Caco-2 (cell line): ENCODE measurements around the gene MALAT1. TPM values are rescaled to one million over a fixed set of nuclear protein-coding genes. Genes with fewer than 3 reads are reported as not detected.
A peak's percentile ranks its signal among the peaks of the same experiment; 100 is the strongest.

Source experiments
- BruUV-seq: library from RNA; stranded (reverse); fragments of 400-500 nt; replicated peaks from 2 replicates; lab custom pipeline; 2021; lab: Mats Ljungman, UMichigan
- CTCF ChIA-PET: fragments of 300-600 bp; sonication (Branson Sonifier 250); formaldehyde crosslinking; loops from one replicate; lab custom pipeline; 2022; ENCODE audit warnings: antibody characterized with exemption; lab: Charles Lee
- POLR2A ChIA-PET: fragments of 300-600 bp; sonication (Branson Sonifier 250); formaldehyde crosslinking; loops from one replicate; lab custom pipeline; 2022; ENCODE audit warnings: antibody characterized with exemption; lab: Charles Lee
- DNase-seq, 2 experiments: peaks; one replicate each; pipeline versions ENCODE4 v3.0.0 to v3.0.0-alpha.2; 2020 to 2022
- H3K27me3 ChIP-seq: replicated peaks from 2 replicates; pipeline ENCODE4 v1.6.0; 2011; ENCODE audit warnings: low read length; ENCODE audit not compliant: control insufficient read depth, insufficient read depth
- H3K36me3 ChIP-seq: 2 replicates; pipeline ENCODE4 v1.5.1; 2011; ENCODE audit warnings: low read length; ENCODE audit not compliant: control insufficient read depth, insufficient read depth
- H3K4me1 ChIP-seq: fragments of 250-450 bp; sonication (Bioruptor Pico); 2 replicates; pipeline ENCODE4 v1.5.1; 2020; ENCODE audit warnings: mild to moderate bottlenecking
- H3K4me3 ChIP-seq: 2 replicates; pipeline ENCODE4 v1.5.1; 2011; ENCODE audit warnings: low read depth, mild to moderate bottlenecking, control low read depth, low read length
- H3K9me3 ChIP-seq: fragments of 250-450 bp; sonication (Bioruptor Pico); 2 replicates; pipeline ENCODE4 v1.5.1; 2020; ENCODE audit warnings: mild to moderate bottlenecking, moderate library complexity
- H3K27ac Mint-ChIP-seq: one replicate; pipeline ENCODE4 v1.8.0; 2022; ENCODE audit warnings: mixed read lengths; ENCODE audit not compliant: unreplicated experiment
- H3K27me3 Mint-ChIP-seq: one replicate; pipeline ENCODE4 v1.8.0; 2022; ENCODE audit warnings: mixed read lengths; ENCODE audit not compliant: insufficient read depth, unreplicated experiment
- H3K36me3 Mint-ChIP-seq: one replicate; pipeline ENCODE4 v1.8.0; 2022; ENCODE audit warnings: mild to moderate bottlenecking, mixed read lengths; ENCODE audit not compliant: insufficient read depth, unreplicated experiment
- H3K4me1 Mint-ChIP-seq: one replicate; pipeline ENCODE4 v1.8.0; 2022; ENCODE audit warnings: low read depth, mixed read lengths; ENCODE audit not compliant: unreplicated experiment
- H3K4me3 Mint-ChIP-seq: one replicate; pipeline ENCODE4 v1.8.0; 2022; ENCODE audit warnings: mild to moderate bottlenecking, moderate library complexity, mixed read lengths; ENCODE audit not compliant: unreplicated experiment
- H3K9me3 Mint-ChIP-seq: one replicate; pipeline ENCODE4 v1.8.0; 2022; ENCODE audit warnings: mixed read lengths; ENCODE audit not compliant: unreplicated experiment
- CTCF ChIP-seq, 2 experiments: fragments of 200-600 bp in 1 of 2; IDR thresholded peaks; 1 replicate in 1 of 2; 2 replicates in 1 of 2; pipeline versions ENCODE4 v1.5.1 to v1.8.0; 2011 to 2022; ENCODE audit warnings: antibody characterized with exemption in 1 of 2, control low read depth in 1 of 2, inconsistent platforms in 1 of 2, low read depth in 1 of 2, low read length in 1 of 2, mild to moderate bottlenecking in 1 of 2, moderate library complexity in 1 of 2; ENCODE audit not compliant: insufficient read depth in 1 of 2, severe bottlenecking in 1 of 2, unreplicated experiment in 1 of 2
- intact Hi-C: fragments of 100-400 bp; cut with micrococcal nuclease; formaldehyde crosslinking; loops from one replicate; pipeline ENCODE4 v1.10.0; 2022; ENCODE audit not compliant: unreplicated experiment
- total RNA-seq: library from RNA; stranded (reverse); gene quantifications from 2 replicates; pipeline ENCODE4 v1.2.3, GENCODE V29; 2022

Gene MALAT1
- total RNA-seq, 1 experiment from 2014 or later, result 4,914 TPM

- DNase-seq, result no peak
- BruUV-seq, result no TSS peak
- peaks cover 36% of the 10 kb centered on the region for H3K36me3 Mint-ChIP-seq
- Histone ChIP-seq H3K27me3 (no peaks in the 10 kb centered on the region), H3K4me1 (peaks cover 66% of the 10 kb centered on the region), H3K9me3 (no peaks in the 10 kb centered on the region), H3K36me3 (no peaks in the 10 kb centered on the region; the same call in 1 of the 2 replicates), H3K4me3 (no peak overlapping the region)
- peaks cover 47% of the 10 kb centered on the region for H3K4me1 Mint-ChIP-seq
- TF ChIP-seq CTCF (IDR thresholded peaks at IDR 0.05; ENCODE audit: insufficient read depth in 1 of 2, low read depth in 1 of 2, low read length in 1 of 2, severe bottlenecking in 1 of 2, unreplicated experiment in 1 of 2), result no peak
- H3K27ac Mint-ChIP-seq, result peak overlapping the region; percentile 61
- ChIA-PET POLR2A (no interaction called here), CTCF (no interaction called here)
- intact Hi-C loops, result no loop called here
- H3K27me3 Mint-ChIP-seq, result no peaks in the 10 kb centered on the region
- no peaks in the 10 kb centered on the region for H3K9me3 Mint-ChIP-seq
- no peak overlapping the region for H3K4me3 Mint-ChIP-seq
Measured at GRCh38 chr11:65554842-65555430, 56.1 kb downstream of the MALAT1 start.

GRCh38 chr11:65555693-65556231 lies 56.9 kb downstream of the MALAT1 start:
- Mint-ChIP-seq H3K9me3 (no peaks in the 10 kb centered on the region), H3K27me3 (no peaks in the 10 kb centered on the region), H3K4me1 (peaks cover 54% of the 10 kb centered on the region), H3K36me3 (peaks cover 35% of the 10 kb centered on the region), H3K4me3 (peak overlapping the region; percentile 75), H3K27ac (peak overlapping the region; percentile 61)
- H3K27me3 ChIP-seq, result no peaks in the 10 kb centered on the region
- H3K4me3 ChIP-seq, result no peak overlapping the region
- no peaks in the 10 kb centered on the region; the same call in 1 of the 2 replicates for H3K36me3 ChIP-seq
- intact Hi-C loops, result no loop called here
- no TSS peak for BruUV-seq
- no peaks in the 10 kb centered on the region for H3K9me3 ChIP-seq
- DNase-seq, result peak; percentile 59 to 77
- POLR2A ChIA-PET, result no interaction called here
- TF ChIP-seq CTCF (IDR thresholded peaks at IDR 0.05; ENCODE audit: insufficient read depth in 1 of 2, low read depth in 1 of 2, low read length in 1 of 2, severe bottlenecking in 1 of 2, unreplicated experiment in 1 of 2), result no peak
- H3K4me1 ChIP-seq, result peaks cover 71% of the 10 kb centered on the region
- CTCF ChIA-PET, result no interaction called here

Other genes with a start within 250 kb of the MALAT1 start
- 23.2 and 25.3 TPM in 2 replicates for gene POLA2, start 237.1 kb upstream of the MALAT1 start, total RNA-seq
- 38.0 and 40.7 TPM in 2 replicates for gene CDC42EP2, start 184.2 kb upstream of the MALAT1 start, total RNA-seq
- 64.2 and 65.3 TPM in 2 replicates for gene DPF2, start 165.2 kb upstream of the MALAT1 start, total RNA-seq
- 3.0 and 3.2 TPM in 2 replicates for gene TIGD3, start 144.3 kb upstream of the MALAT1 start, total RNA-seq
- 8.1 and 8.5 TPM in 2 replicates for gene SLC25A45, start 116.4 kb upstream of the MALAT1 start, total RNA-seq
- gene FRMD8, start 112.4 kb upstream of the MALAT1 start, total RNA-seq, result 35.1 and 38.2 TPM in 2 replicates
- gene NEAT1, start 76.2 kb upstream of the MALAT1 start, total RNA-seq, result 235 and 254 TPM in 2 replicates
- 123 and 124 TPM in 2 replicates for gene SCYL1, start 26.0 kb downstream of the MALAT1 start, total RNA-seq
- 87.2 and 91.2 TPM in 2 replicates for gene LTBP3, start 59.3 kb downstream of the MALAT1 start, total RNA-seq
- gene ZNRD2, start 71.4 kb downstream of the MALAT1 start, total RNA-seq, result 52.9 and 53.9 TPM in 2 replicates
- 24.0 and 26.9 TPM in 2 replicates for gene FAM89B, start 73.5 kb downstream of the MALAT1 start, total RNA-seq
- 19.2 and 19.6 TPM in 2 replicates for gene EHBP1L1, start 77.0 kb downstream of the MALAT1 start, total RNA-seq
- 0.39 and 0.49 TPM in 2 replicates for gene KCNK7, start 96.8 kb downstream of the MALAT1 start, total RNA-seq
- 80.5 and 89.2 TPM in 2 replicates for gene MAP3K11, start 115.2 kb downstream of the MALAT1 start, total RNA-seq
- 52.7 and 52.8 TPM in 2 replicates for gene PCNX3, start 116.7 kb downstream of the MALAT1 start, total RNA-seq
- gene SIPA1, start 139.1 kb downstream of the MALAT1 start, total RNA-seq, result 30.5 and 35.1 TPM in 2 replicates
- 51.2 and 54.9 TPM in 2 replicates for gene RELA, start 163.9 kb downstream of the MALAT1 start, total RNA-seq
- gene KAT5, start 213.2 kb downstream of the MALAT1 start, total RNA-seq, result 60.2 and 70.1 TPM in 2 replicates
- 66.7 and 76.4 TPM in 2 replicates for gene RNASEH2C, start 221.8 kb downstream of the MALAT1 start, total RNA-seq